Pulmonary artery endothelial cell (primary cell): Measurements from ENCODE around the gene THY1. TPM values are rescaled to one million over a fixed set of nuclear protein-coding genes. Genes with fewer than 3 reads are reported as not detected.
"Not testable (repeated sequence)": the region's sequence is repeated elsewhere in the genome, so short reads cannot be mapped to it uniquely, and the experiment has no call there.

Experiments used
- DNase-seq: peaks from one replicate; pipeline ENCODE4 v3.0.0-alpha.2; 2011; ENCODE audit warnings: low read depth, low spot score
- total RNA-seq: library from RNA; depleted of rRNA; stranded (reverse); fragments of >200 nt; gene quantifications from 2 replicates; pipeline ENCODE4 v1.2.3, GENCODE V29; 2014

The THY1 gene
- total RNA-seq, 1 donor from 2014 or later: not detected

DNA sequence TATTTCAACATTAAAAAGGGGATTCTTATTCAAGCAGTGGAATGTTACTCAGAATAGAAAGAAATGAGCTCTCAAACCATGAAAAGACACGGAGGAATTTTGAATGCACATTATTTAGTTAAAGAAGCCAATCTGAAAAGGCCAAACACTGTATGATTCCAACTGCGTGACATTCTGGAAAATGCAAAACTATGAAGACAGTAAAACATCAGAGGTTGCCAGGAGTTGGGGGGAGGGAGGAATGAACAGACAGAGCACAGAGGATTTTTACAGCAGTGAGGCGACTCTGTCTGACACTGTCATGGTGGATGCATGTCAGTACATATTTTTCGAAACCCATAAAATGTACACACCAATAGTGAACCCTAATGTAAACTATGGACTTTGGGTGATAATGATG is 22.9 kb upstream of the THY1 start:
- DNase-seq: no peak

GRCh38 chr11:119445379-119445778 is 22.4 kb upstream of the THY1 start:
- DNase-seq: no peak

DNA sequence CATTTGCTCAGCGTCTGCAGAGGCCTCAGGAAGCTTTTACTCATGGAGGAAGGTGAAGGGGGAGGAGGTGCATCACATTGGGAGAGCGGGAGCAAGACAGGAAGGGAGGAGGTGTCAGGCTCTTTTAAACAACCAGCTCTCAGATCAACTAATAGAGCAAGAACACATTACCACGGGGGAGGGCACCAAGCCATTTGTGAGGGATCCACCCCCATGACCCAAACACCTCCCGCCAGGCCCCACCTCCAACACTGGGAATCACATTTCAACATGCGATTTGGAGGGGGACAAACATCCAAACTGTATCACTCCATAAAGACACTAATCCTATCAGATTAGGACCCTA is 18.9 kb upstream of the THY1 start:
- DNase-seq: no peak

GRCh38 chr11:119438599-119438998 is 15.6 kb upstream of the THY1 start:
- DNase-seq: no peak

GRCh38 chr11:119437521-119437920 is 14.5 kb upstream of the THY1 start:
- not testable (repeated sequence) for DNase-seq

DNA sequence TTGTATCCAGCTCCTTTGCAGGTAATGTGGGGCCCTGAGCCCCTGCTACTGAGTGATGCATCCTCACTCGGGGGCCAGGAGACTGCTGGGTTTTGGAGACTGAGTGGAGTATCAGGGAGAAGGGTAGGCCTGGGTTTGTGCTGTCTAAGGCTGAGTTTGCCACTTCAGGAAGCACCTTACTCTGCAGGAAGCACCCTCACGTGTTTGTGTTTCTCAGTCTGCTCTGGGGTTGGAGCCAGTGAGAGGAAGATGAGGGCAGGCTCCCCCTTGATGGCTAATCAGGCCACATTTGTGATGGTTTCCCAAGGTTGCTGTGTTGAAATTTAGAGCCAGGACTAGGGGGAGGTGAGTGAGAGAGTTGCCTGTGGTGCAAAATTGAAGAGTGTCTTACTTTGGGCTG is 13.7 kb upstream of the THY1 start:
- DNase-seq: no peak

- DNase-seq: no peak
These were observed 13.1 kb upstream of the THY1 start for GRCh38 chr11:119436093-119436492.

DNA sequence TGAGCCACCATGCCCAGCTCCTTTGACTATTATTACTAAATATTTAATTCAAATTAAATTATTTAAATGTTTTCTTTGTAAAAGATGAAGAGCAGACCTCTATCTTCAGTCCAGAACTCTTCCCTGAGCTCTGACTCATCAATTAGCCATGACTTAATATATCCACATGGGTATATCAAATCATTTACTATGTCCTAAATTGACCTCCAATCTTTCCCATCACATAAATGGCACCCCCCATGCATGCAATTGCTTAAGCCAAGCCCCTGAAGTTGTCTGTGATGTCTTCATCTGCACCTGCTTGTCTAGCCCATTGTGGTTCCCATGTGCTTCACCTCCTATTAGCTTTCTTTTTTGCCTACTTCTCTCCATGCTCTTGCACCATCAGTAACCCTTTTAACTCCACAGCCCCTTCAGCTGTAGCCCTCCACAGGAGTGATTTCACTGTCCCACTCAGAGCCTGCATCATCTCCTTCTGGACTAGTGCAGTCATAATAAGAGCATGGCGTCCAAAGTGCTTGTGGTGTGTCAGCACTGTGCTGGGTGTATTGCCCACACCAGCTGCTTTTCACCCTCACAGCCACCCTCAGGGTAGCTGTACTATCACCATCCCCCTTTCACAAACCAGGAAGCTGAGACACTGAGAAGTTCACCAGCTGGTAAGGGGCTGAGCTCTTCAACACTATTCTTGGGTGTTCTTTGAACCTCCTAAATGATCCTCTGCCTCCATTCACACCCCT is 11.8 kb upstream of the THY1 start:
- DNase-seq: no peak

GRCh38 chr11:119433358-119433725 is 10.4 kb upstream of the THY1 start:
- DNase-seq: no peak

DNA sequence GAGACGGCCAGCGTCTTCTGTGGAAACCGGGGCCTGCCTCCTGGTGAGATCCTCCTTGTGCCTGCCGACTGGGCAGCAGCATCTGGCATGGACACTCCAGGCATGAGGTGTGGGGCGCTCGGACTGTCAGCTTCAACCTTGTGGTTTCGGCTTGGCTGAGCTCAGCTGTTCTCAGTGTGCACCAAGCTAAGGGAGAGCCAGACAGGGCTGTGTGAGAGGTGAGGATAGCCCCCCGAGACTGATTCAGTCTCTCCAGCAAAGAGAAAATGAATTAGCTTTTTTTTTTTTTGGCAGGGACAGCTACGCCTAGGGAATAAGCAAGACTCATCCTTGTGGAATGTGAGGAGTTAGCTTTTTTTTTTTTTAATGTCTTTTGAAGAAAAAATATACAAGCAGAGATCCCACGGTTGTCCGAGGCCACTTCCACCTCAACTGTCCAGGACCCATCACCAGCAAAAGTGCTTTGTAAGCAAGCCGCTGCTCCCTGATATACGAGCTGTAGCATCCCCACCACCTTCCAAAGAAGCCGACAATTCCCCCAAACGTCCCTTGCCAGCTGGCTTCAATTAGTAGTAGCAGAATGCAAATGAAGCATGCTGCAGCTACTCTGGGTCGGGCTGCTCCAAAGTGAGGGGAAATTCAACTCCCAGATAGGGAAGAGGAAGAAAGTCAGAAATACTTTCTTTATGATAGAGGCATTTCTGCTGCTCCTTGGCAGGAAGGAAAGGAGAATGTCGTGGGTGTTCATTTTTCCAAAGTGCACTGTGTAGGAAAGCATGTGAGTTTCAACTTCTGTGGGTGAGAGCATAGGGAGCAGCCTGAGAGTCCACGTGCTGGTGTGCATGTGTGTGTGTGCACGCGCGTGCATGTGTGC is 9.7 kb upstream of the THY1 start:
- DNase-seq: no peak

- no peak for DNase-seq
These were observed 8.6 kb upstream of the THY1 start for GRCh38 chr11:119431523-119431922.

DNA sequence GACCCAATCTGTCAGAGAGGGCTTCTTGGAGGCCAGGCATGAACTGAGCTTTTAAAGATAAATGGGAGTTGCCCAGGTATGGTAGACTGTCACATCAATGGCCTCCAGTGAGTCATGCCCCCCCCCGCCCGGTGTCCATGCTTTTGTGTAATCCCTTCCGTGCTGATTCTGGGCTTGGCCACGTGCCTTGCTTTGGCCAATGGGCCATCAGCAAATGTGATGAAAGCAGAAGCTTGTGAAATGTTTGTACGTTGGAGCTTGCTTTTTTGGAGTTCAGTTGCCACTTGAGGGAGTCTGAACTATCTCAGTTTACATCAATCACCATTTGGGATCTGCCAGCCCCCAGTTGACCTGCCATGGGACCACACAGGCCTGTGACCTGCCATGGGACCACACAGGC is 4.3 kb upstream of the THY1 start:
- no peak for DNase-seq

GRCh38 chr11:119426142-119426541 is 3.2 kb upstream of the THY1 start:
- DNase-seq: no peak

DNA sequence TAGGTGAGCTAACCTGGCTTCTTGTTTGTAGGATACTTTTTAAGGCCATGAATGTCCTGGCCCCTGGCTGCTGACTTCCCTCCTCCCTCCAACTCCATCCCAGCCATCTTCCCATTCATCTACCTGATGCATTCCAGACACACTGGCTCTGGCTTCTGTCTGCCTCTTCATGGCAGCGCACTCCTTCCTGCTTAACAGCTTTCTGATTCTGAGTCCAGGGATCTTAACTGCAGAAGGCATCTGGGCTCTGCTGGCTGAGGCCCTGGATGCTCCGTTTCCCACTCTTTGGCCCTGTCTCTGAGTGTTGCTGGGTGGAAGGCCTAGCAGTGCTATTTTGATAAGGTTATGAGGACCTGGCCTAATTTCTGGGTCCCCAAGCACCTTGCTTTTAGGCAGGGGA is 1.8 kb upstream of the THY1 start:
- DNase-seq: no peak

- DNase-seq: no peak
These were observed 1.3 kb upstream of the THY1 start for GRCh38 chr11:119424276-119424675.

DNA sequence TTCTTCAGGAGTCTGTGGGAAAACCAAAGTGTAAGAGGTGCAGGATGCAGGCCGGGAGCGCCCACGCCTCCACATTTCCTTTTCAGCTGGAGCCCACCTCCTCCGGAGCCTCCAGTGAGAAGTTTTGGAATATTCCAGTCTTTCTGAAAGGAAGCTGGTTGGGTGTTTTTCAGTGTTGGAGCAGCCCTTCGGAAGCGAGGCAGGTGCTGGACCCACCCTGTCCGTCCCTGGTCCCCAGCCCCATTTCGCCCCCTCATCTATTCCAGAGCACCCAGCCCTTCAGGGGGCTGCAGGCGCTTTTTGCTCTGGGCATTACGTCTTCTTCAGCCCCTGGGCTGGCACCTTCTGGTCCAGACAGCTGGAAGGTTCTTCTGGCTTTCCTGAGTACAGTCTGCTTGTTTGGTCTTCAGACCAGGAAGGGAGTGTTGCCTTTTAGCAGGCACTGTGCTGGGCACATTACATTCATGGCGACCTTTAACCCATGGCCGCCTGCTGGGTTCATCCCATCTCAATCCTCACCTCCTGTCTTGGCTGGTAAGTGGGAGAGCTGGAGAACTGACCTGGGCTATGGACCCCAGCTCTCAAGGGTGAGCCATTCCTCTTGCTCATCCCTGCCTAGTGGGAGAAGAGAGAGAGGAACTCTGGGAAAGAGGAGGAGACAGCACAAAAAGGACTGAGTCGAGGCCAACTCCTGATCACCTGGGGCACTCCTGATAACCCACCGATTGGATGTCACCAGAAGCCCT is 710 bp upstream of the THY1 start:
- no peak for DNase-seq

- DNase-seq: no peak
These were observed 797 bp downstream of the THY1 start for GRCh38 chr11:119421941-119422808.

GRCh38 chr11:119421351-119421750 is 1.6 kb downstream of the THY1 start:
- no peak for DNase-seq

- no peak for DNase-seq
These were observed 2.3 kb downstream of the THY1 start for GRCh38 chr11:119420631-119421030.

DNA sequence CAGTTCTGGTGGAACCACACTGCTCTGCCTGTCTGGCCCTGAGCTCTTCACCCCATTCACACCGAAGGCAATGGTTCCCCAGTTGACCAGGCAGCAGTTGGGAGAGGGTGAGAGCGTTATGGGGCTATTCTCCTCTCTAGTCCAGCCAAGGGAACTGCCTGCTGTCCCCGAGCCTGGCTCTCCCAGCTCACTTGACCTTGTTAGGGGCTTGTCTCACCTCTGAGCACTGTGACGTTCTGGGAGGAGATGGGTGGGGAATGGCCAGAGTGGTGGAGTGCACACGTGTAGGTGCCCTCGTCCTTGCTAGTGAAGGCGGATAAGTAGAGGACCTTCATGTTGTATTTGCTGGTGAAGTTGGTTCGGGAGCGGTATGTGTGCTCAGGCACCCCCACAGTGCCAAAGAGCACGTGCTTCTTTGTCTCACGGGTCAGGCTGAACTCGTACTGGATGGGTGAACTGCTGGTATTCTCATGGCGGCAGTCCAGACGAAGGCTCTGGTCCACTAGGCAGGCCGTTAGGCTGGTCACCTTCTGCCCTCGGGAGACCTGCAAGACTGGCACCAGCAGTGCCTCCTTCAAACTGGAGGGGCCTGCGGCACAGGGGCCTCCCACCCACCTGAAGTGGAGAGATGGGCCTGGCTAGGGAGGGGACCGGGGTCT is 3.0 kb downstream of the THY1 start:
- no peak for DNase-seq

DNA sequence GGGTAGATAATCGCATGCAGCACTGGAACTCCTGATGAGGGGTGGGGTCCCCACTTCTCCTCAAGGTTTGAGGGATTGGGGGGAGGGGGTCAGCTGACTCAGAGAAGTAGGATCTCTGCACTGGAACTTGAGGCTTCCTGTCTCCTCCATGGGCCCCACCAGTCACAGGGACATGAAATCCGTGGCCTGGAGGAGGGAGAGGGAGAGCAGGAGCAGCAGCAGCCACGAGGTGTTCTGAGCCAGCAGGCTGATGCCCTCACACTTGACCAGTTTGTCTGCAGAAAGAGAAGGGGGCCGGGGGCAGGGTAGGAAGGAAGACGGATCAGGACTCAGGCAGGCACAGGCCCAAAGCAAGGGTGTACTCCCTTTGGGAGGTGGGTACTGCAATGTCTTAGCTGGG is 3.7 kb downstream of the THY1 start:
- no peak for DNase-seq
